Measurements from ENCODE around the gene ZDHHC21.
"Not testable (repeated sequence)": the region's sequence is repeated elsewhere in the genome, so short reads cannot be mapped to it uniquely, and the experiment has no call there.

The ZDHHC21 gene

DNA sequence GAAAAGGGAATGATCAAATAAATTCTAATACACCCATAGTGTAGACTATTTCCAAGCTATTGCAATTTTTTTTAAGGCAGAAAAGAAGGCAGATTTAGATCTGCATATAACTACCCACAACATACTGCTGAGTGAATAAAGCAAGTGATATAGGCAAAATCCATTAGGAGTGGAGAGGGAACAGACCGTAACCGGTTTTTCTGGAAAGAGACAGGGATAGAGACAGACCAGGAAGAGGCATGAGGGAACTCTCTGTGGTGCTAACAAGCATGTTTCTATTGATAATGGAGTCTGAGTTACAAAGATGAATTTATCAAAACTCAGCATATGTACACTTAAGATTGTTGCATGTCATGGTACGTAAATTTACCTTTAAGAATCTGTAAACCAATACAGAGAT lies 14.5 kb downstream of the ZDHHC21 start:
- no peak for DNase-seq

DNA sequence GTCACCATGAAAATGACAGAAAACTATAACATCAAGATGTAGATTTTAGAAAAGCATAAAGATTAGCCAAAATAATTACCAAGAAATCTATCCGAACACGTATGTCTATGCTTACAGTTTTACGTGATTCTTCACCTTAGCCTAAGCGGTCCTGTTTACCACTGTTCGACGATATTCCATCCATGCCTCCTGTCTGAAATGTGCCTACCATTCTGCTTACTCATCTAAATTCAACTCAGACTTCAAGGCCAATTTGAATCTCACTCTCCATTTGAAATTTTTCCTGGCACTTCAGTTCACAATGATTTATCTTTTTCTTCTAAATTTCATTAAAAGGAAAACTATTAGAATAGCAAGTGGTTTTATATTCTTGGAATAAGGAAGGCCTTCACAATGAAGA lies 15.4 kb downstream of the ZDHHC21 start:
- DNase-seq: no peak

DNA sequence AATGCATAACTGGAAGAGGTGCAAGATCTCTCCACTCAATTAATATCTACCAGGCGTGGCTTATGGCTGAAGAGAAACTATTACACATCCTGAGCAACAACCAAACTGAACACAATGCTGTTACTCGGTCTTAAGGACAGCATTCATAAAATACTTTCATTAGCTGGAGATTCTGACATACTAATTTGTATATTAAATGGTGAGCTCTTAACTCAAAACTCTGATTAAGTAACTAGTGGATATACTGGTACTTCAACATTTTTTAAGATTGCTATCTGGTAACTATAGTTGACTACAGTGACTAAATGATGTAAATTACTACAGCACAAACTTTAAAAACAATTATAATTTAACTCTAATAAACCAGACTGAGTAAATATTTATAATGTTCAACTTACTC lies 15.8 kb downstream of the ZDHHC21 start:
- DNase-seq: no peak

DNA sequence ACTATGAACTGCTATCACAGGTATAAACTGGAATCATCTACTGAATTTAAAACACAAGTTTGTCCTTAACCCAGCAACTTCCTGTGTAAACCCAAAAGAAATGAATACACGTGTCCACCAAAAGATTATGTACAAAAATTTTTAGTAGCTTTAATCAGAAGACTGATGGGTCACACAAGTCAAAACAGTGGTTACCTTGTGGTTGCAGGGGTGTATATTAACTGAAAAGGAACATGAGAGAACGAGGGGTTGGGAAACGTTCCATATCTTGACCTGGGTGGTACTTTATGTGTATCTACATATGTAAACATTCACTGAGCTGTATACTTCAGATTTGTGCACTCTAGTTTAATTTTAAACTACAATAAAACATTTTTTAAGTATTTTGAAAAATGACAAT lies 18.6 kb downstream of the ZDHHC21 start:
- no peak for DNase-seq

DNA sequence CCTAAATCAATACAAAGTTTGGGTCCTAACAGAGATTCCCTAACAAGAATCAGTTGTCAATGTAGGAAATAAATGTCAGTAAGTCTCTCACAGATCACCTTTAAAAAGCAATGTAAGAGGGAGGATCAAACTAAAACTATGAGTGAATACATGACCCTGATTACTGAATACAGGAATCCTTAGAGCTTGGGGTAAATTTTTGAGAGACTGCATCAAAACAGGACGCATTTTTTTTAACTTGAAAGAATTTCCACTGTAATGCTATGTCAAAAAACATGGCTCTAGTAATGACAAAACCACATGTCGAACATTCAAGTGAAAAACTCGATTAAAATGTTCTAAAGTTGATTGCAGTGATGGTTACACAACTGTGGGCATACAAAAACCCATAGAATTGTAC lies 21.9 kb downstream of the ZDHHC21 start:
- no peak for DNase-seq

DNA sequence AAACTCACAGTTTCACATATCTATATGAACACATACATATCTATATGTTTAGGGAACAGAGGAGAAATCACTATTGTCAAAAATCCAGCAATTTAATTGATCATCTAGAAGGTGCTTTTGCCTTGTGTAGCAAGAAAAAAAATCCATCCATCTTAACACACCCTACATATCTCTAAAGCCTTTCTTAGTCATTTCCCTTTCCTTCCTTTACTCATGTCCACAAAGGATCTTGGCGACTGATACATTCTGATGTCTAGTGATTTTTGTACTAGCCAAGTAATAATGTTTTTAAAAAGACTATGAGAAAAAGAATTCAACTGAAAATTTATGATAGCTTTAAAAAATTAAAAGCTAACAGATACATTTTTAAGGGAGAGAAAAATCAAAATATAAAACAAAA lies 22.5 kb downstream of the ZDHHC21 start:
- no peak for DNase-seq

DNA sequence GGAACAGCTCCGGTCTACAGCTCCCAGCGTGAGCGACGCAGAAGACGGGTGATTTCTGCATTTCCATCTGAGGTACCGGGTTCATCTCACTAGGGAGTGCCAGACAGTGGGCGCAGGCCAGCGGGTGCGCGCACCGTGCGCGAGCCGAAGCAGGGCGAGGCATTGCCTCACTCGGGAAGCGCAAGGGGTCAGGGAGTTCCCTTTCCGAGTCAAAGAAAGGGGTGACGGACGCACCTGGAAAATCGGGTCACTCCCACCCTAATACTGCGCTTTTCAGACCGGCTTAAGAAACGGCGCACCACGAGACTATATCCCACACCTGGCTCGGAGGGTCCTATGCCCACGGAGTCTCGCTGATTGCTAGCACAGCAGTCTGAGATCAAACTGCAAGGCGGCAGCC lies 29.2 kb downstream of the ZDHHC21 start:
- DNase-seq: not testable (repeated sequence)

DNA sequence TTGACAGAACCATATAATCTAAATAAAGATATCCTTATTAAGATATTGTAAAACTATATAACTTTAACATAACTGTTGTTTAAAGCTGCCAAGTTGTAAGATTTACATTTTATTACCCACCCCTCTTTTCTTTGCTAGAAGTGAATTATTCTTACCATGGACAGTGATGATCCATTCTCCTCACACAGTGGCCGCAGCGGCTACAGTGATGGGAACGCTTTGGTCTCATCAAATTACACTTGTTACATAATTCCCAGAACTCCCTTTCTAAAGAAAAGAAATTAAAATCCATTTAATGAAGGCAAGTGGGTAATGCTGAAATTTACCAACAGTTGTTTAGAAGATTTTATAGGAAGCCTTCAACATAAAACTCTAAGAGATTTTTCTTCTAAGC lies 31.2 kb downstream of the ZDHHC21 start:
- no peak for DNase-seq

DNA sequence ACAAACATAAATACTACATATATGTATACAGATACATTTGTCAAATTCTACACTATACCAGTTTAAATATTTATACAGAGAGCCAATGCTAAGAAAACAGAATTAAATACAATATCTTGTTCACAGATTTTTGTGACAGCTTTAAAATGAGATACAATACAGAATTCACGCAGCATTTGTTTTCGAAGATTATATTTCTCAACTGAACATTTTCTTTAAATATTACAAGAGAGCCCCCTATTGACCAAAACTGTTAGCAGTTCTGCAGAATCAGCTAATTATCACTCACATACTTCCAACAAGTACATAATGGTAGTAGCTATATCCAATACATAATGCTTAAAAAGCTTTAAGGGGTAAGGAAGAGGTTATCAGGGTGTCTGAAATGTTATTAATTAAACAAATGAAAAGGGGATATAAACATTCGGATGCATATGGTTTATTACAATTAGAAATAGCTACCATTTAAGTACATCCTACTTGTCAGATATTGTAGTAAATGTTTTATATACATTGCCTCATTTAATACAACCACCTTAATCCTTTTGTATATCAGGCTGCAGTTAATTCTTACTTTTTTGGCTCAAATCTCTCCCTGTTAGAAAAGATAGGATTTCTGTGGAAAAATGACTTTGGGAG lies 31.7 kb downstream of the ZDHHC21 start:
- DNase-seq: no peak

DNA sequence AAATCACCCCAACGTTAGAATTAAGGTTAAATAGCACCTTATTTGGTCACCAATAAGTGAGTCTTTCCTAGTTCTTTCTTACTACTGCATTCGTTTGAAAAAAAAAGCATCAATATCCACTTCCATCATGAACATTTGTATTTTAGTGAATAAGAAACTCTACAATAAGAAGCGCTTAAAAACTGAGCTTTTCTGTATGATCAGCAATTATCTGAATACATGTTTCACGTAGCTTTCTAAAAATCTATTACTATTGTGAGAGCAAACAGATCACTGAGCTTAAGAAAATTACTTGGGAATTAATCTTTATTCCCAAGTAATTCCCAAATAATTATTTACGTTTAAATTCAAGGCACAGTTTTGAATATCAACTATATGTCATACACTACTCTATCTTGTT lies 32.5 kb downstream of the ZDHHC21 start:
- no peak for DNase-seq

DNA sequence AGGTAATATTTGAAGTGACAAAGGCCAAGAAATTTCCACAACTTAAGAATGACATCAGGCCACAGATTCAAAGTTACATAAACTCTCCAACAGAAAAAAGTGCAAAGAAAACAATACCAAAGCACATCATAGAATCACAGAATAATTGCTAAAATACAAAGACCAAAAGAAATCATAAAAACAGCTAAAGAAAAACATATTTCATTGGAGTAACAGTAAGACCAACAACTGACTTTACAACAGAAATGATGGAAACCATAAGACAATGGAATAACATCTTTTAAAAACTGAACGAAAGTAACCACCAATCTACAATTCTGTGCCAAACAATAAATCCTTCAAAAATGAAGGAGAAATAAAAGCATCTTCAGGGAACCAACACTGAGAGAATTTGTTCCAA lies 38.3 kb downstream of the ZDHHC21 start:
- no peak for DNase-seq

DNA sequence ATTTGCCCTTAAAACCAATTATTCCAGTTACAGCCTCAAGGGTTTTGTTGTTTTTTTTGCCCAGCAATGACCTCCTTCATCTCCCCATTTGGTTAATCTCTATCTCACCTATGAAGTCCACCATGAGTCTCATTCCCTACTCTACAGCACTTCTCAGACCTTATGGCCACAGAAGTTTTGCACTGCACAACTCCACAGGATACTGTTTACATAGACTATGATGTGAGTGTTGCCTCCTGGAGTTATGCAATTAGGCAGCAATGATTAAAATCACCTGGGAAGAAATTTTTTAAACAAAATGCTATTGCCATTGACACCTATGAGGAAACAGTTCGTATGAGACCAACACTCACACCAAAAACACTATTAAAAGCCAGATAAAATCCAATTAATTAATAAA lies 39.7 kb downstream of the ZDHHC21 start:
- no peak for DNase-seq

DNA sequence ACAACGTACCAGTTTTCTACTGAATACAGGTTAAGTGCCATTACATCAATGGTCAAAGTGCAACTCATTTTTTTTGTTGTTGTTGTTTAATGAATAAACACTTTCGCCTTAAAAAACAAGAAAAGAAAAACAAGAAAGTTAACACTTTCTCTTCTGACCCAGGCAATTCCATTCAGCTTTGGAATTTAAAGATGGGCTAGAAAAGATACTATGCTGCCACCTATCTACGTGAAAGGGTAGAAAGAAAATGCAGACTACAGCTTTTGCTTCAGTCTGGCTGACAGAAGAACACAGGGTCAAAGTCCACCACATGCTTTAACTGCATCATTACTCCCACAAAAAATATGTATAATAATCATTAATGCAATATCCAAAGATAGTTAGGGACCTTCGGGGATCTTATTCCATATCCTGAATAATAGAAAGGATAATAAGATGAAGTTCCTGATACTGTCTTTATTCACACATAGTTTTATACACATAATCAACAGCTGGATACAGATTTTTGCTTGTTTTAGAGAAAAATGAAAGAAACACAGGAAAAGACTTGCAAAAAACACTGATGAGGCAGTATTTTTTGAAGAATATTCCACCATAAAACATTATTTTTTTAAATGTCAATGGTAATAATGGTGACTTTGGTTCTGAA lies 40.4 kb downstream of the ZDHHC21 start:
- DNase-seq: no peak

DNA sequence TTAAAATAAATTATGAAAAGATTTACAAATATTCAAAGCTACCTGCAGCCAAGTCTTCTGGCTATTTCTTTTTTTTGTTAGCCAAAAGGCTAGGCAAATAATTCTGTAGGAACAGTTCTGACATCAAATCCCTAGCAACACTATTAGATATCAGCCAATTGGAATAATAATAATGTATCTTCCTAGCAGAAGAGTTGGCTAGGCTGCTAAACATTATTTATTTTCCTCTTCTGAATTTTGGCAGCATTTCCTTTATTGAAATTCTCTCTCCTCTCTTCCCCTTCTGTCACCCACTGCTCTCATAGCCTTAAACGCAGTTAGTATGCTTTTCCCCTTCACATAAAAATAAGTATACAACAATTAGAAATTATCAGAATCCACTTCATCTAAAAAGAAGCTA lies 42.6 kb downstream of the ZDHHC21 start:
- DNase-seq: no peak

DNA sequence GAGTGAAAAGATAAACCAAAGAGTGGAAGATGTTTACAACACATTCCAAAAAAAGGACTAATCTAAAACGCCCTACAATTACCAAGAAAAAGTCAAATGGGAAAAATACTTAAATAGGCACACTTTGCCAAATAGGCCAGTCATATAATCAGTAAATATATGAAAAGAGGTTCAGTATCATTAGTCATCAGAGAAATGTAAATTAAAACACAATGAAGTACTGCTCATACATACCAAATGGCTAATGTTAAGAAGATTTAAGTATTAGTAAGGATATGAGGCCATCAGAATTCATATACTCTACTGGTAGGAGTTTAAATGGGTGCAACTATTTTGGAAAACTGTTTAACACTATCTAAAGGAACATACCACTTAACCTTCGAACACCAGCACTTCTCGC lies 47.6 kb downstream of the ZDHHC21 start:
- DNase-seq: no peak

DNA sequence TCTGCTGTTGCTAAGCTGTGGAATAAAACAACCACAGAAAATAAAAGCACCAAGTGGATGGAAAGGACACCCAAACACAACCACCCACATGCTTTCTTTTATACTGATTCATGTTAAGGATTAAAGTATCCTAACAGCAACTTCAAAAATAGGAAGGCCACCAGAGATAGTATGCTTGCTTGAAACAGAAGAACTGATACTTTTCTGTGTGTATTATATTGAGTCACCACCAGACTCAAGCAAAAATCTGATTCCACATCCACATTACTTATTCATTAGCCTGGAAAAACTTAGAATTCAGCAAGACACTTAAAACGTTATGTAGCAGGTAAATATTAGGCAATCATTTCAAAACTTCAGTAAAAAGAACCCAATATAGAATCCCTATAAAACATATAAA lies 52.3 kb downstream of the ZDHHC21 start:
- no peak for DNase-seq

DNA sequence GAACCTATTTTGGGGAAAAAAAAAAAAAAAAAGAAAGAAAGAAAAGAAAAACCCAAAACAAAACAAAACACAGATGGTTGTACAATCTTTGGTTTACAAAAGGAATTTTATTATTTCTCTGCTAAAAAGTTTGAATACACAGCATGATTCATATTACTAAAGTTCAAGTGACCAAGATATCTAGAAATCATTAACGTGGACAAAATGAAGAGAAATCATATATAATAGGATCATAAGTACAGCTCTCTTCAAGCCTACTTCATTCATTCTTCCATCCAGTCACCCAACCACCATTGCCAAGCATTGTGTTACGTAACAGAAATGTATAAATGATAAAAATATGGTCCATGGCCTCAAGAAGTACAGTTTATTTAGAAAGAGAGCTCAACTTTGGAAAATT lies 52.9 kb downstream of the ZDHHC21 start:
- DNase-seq: no peak

DNA sequence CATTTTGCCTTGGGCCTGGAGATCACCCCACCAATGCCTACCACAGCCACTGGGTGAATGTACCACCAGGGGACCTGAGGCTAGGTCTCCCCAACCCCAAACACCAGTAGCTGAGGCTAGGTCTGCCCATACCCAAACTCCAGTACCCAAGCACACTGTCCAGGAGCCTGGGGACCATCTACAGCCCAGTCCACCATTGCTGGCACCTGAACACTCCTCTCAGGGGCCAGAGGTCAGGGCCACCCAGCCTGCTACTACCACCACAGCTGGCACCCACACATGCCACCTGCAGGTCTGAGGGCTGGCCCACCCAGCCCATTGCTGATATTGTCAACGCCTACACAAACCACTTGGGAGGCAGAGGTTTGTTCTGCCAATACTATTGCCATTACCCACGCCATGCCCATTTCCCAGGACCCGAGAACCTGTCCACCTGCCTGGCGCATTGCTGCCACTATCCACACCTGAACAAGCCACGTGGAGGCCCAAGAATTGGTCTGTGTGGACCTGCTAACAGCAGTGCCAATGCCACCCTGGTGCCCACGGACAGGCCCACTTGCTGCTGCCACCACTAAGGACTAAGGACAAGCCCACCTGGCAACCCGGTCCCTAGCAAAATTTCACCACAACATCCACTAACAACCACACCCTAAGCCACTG lies 59.2 kb downstream of the ZDHHC21 start:
- no peak for DNase-seq

DNA sequence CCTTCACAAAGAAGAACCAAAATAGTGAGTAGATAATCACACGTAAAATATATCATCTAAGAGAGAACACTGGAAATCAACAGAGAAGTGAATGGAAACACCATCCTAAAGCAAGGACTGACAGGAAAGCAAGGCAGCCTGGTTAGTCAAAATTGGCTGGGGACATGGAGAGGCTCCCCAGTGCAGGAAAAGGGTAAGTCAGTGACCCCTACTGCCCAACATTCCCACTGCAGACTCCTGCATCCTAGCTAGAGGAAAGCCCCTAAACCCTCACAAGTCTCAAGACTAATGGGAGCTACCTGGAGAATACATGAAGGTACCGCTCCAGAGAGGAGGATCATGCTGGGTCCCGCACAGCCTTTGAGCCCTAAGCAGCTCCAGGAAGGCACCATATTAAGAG lies 60.1 kb downstream of the ZDHHC21 start:
- DNase-seq: no peak

DNA sequence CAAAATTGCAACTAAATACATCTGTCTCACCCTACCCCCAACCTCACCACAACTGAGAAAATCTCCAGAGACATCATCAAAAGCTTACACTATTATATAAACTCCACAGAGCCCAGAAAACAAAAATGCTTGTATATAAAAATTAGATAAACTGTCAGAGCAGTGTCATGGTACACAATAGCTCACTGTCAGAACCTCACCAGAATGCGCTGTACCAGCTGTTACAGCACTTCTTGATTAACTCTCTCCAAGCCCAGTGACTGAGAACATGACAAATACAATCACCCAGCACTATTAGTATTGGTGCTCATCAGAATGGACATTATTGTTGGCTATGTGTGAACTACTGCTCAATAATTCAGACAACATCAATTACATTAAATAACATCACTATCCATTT lies 65.7 kb downstream of the ZDHHC21 start:
- DNase-seq: no peak

DNA sequence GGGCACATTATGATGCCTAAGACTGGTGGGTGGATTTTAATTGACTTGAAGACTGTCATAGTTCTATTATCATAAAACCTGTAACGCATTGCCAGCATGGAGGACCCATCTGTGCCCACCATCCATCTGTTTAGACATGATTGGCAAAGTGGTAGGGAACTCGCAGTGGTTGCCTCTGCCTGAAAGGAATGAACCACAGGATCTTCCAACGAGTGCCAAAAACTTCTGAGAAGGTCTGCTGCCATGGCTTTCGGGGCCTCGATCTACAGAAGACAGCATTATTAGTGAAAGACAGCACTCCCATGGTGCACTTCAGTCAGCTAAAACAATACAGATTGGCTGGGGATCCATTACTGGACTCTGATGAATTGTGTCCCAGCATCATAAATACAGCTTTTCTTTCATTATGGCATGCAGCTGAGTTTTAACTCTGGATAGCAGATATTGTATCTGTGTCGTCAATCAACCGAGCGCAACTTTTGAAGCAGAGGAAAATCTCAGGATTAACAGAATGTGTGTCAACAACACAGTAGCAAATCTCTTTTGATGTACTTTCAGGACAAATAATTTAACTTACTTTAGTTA lies 74.3 kb downstream of the ZDHHC21 start:
- no peak for DNase-seq

DNA sequence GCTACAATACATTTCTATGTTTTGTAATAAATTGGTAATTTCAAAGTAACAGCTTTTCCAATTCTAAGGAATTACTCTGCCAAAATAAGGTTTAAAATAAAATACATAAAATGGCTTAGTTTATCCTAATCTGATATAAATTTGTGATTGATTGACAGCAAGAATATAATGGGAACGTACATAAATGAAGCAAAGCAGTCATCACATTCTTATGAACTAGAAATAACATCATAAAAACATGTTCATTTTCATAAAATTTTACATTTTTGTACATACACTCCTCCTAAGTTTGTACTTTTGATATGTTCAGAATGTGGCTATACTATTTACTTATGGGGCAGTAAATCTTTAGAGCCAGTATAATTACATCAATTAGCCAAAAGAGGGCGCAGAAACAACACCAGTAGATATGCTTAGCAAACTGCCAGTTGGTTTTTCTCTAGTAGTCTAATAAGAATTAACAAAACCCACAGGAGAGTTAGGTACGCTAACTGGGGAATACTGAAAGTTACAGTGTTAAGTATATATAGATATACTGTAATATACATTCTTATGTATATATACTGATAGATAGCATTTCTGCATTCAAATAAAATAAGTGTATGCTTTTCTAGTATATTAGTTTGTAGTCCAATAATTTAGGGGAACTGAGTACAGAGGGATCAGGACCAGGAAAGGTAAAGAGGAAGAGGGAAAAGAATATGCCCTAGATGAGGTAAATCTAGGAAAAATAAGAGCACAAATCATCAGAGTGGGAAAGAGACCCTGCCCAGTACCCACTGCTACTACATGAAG lies 76.8 kb downstream of the ZDHHC21 start:
- no peak for DNase-seq

DNA sequence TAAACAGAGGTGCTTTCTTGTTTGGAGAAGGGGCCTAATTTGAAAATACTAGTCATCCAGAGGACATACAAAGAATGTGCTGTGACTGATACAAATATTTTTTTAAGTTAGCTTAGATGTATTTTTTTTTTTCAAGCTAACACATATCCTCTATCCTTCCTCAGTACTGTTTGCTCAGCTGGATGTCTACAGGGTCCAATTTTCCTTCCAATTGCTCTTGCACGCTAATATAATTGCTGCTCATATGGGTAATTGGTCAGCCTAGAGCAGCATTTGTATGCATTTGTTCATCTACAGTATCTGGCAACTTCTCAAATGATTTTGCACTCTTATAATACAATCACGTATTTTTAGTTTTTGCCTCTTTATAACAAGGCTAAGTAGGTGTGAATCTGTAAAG lies 84.7 kb downstream of the ZDHHC21 start:
- DNase-seq: no peak

Measured in GDM1 (cell line).